Uterus (tissue), 2 donors: ENCODE results near the gene VEPH1.

Source experiments
- POLR2A ChIP-seq, 2 donors: fragments of 450-650 bp; IDR thresholded peaks; one replicate each; pipeline ENCODE4 v1.6.1; 2016; ENCODE audit warnings: antibody characterized with exemption in 2 of 2, mild to moderate bottlenecking in 1 of 2, moderate library complexity in 1 of 2
- TF ChIP-seq, protein P1 (sequence below), 4 experiments: fragments of 200-600 bp in 2 of 4; fragments of 450-650 bp in 2 of 4; sonication (generic) in 2 of 4; IDR thresholded peaks; one replicate each; pipeline ENCODE4 v1.5.1; 2016 to 2019; ENCODE audit warnings: antibody characterized with exemption in 4 of 4, mild to moderate bottlenecking in 2 of 4, moderate library complexity in 1 of 4

DNA sequence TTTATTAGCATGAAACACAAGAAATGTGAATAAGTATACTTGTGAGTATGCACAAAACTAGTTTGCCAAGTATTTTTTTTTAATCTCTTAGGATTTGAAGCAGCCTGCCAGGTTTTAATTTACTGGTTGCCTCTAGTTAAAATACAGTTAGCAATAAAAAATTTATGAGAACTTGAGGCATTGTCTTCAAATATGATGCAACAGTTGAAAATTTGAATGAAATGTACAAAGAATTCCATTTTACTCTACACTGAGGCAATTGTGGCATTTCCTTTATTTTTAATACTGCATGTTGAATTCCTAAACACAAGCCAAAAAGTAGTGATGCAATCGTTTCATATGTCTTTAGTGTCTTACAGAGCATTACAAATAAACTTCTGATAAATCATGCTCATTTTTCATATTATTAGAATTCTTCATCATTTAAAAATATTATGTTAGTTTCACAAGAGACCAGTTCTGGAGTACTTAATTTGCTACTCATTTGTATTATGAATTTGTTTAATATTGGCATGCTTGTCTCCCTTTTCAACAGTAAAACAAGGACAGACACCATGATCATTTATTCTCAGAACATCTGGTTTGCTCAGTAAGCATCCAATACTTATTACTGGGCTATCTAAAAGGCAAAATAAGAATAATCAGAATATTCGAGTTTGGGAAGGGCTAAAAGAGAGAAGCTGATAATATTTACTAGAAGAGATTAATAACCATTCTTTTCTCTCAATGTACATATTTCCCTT lies 191.4 kb downstream of the VEPH1 start:
- TF ChIP-seq, protein P1, sequence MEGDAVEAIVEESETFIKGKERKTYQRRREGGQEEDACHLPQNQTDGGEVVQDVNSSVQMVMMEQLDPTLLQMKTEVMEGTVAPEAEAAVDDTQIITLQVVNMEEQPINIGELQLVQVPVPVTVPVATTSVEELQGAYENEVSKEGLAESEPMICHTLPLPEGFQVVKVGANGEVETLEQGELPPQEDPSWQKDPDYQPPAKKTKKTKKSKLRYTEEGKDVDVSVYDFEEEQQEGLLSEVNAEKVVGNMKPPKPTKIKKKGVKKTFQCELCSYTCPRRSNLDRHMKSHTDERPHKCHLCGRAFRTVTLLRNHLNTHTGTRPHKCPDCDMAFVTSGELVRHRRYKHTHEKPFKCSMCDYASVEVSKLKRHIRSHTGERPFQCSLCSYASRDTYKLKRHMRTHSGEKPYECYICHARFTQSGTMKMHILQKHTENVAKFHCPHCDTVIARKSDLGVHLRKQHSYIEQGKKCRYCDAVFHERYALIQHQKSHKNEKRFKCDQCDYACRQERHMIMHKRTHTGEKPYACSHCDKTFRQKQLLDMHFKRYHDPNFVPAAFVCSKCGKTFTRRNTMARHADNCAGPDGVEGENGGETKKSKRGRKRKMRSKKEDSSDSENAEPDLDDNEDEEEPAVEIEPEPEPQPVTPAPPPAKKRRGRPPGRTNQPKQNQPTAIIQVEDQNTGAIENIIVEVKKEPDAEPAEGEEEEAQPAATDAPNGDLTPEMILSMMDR (IDR thresholded peaks at IDR 0.05): no peak
- no peak for TF ChIP-seq POLR2A (IDR thresholded peaks at IDR 0.05)
